Parathyroid adenoma (tissue), 2 donors: Measurements from ENCODE around the gene PITPNM1.

Source experiments
- H2AFZ ChIP-seq: fragments of 300-600 bp; sonication (generic); one replicate; pipeline ENCODE4 v1.7.0; 2017; ENCODE audit warnings: antibody characterized with exemption, mild to moderate bottlenecking
- H3K27ac ChIP-seq: fragments of 300-600 bp; sonication (generic); one replicate; pipeline ENCODE4 v1.7.0; 2017
- H3K27me3 ChIP-seq: fragments of 300-600 bp; sonication (generic); one replicate; pipeline ENCODE4 v1.7.0; 2017; ENCODE audit warnings: low read length; ENCODE audit not compliant: control insufficient read depth, insufficient read depth
- H3K36me3 ChIP-seq: fragments of 300-600 bp; sonication (generic); one replicate; pipeline ENCODE4 v1.7.0; 2017; ENCODE audit warnings: low read length; ENCODE audit not compliant: control insufficient read depth, insufficient read depth
- H3K4me1 ChIP-seq: fragments of 300-600 bp; sonication (generic); one replicate; pipeline ENCODE4 v1.7.0; 2017; ENCODE audit warnings: control low read depth
- H3K4me2 ChIP-seq: fragments of 300-600 bp; sonication (generic); one replicate; pipeline ENCODE4 v1.7.0; 2017; ENCODE audit warnings: low read length
- H3K4me3 ChIP-seq: fragments of 300-600 bp; sonication (generic); one replicate; pipeline ENCODE4 v1.7.0; 2017; ENCODE audit warnings: low read depth, low read length
- H3K79me2 ChIP-seq: fragments of 300-600 bp; sonication (generic); one replicate; pipeline ENCODE4 v1.7.0; 2017; ENCODE audit warnings: control low read depth
- H3K9ac ChIP-seq: fragments of 300-600 bp; sonication (generic); one replicate; pipeline ENCODE4 v1.7.0; 2017; ENCODE audit warnings: mild to moderate bottlenecking
- H3K9me3 ChIP-seq: fragments of 300-600 bp; sonication (generic); one replicate; pipeline ENCODE4 v1.7.0; 2017; ENCODE audit warnings: low read length; ENCODE audit not compliant: control insufficient read depth
- CTCF ChIP-seq: fragments of 300-600 bp; sonication (generic); IDR thresholded peaks from one replicate; pipeline ENCODE4 v1.7.0; 2017; ENCODE audit warnings: antibody characterized with exemption, mild to moderate bottlenecking
- donor health status: primary hyperparathyroidism.

Gene PITPNM1

DNA sequence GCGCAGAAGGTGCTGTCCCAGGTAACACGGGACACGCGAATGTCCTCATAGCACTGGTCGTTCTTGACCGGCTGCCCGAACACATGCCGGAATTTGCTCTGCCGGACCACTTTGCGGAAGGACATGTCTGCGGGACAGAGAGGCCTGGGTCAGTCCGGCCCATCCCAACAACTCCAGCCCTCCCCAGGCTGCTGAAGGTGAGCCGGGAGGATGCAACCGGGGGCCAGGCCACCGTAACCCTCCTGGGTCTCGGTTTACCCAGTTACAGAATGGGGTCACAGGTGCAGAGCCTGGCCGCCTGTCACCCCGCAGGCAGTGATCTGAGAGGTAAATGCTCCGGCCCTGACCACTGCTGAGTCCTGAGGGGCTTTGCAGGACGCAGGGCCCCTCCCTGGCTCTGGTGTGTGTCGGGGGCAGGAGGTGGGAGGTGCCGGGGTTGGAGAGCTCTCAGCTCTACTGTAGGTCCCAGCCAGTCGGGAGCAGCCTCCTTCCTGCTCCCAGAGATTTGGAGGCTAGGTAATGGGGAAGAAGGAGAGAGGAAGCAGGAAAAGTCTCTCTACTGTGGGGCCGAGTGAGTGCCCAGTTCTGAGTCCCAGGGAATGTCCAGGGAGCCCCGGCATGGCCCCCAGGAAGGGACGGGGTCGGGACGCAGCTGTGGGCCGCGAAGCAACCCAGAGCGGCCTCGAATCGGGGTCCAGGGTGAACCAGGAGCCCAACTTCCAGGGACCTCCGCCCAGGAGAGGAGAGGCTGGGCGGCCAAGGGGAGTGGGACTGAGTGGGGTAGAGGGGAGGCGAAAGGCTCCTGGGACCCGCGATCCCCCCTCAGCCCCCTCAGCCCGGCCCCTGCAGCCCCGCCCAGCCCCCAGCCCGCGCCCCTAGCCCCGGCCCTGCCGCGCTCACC is 62.4 kb downstream of the PITPNM1 start:
- H3K9me3 ChIP-seq: no peaks in the 10 kb centered on the region
- H3K36me3 ChIP-seq: no peaks in the 10 kb centered on the region
- peak overlapping the region; percentile 65 for H3K4me2 ChIP-seq
- no peak overlapping the region for H2AFZ ChIP-seq
- peak overlapping the region; percentile 75 for H3K27ac ChIP-seq
- no peaks in the 10 kb centered on the region for H3K27me3 ChIP-seq
- H3K4me1 ChIP-seq: no peaks in the 10 kb centered on the region
- TF ChIP-seq CTCF: no peak
- H3K4me3 ChIP-seq: peak overlapping the region; percentile 52
- no peaks in the 10 kb centered on the region for H3K79me2 ChIP-seq
- H3K9ac ChIP-seq: no peak overlapping the region
